NCI-H2029 (cell line): ENCODE data around the gene ZNF438.
"Not testable (repeated sequence)": the region's sequence is repeated elsewhere in the genome, so short reads cannot be mapped to it uniquely, and the experiment has no call there.

Experiments
- DNase-seq: peaks from one replicate; lab custom pipeline; 2025; lab: John Stamatoyannopoulos, UW

The ZNF438 gene

GRCh38 chr10:30803892-30804322, 227.8 kb downstream of the ZNF438 start:
- DNase-seq: no peak

GRCh38 chr10:30803058-30803457, 228.6 kb downstream of the ZNF438 start:
- DNase-seq: no peak

- no peak for DNase-seq
Measured at GRCh38 chr10:30800368-30800767, 231.3 kb downstream of the ZNF438 start.

GRCh38 chr10:30798646-30799185, 232.9 kb downstream of the ZNF438 start:
- no peak for DNase-seq

DNA sequence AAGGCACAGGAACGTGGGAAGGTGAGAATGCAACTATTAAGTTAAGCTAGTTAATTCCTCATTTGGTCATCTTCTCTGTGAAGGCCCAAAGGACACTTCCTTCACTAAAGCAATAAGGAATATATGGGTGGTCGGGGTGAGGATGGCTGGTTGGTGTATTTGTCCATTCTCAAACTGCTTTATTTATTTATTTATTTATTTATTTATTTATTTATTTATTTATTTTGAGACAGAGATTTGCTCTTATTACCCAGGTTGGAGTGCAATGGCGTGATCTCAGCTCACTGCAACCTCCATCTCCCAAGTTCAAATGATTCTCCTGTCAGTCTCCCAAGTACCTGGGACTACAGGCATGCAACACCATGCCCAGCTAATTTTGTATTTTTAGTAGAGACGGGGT, 236.6 kb downstream of the ZNF438 start:
- not testable (repeated sequence) for DNase-seq
